ENCODE results near the gene MTRR. TPM values are rescaled to one million over a fixed set of nuclear protein-coding genes. Genes with fewer than 3 reads are reported as not detected.
A peak's percentile ranks its signal among the peaks of the same experiment; 100 is the strongest.

MTRR gene
- total RNA-seq, 1 experiment from 2014 or later: 46.9 TPM

DNA sequence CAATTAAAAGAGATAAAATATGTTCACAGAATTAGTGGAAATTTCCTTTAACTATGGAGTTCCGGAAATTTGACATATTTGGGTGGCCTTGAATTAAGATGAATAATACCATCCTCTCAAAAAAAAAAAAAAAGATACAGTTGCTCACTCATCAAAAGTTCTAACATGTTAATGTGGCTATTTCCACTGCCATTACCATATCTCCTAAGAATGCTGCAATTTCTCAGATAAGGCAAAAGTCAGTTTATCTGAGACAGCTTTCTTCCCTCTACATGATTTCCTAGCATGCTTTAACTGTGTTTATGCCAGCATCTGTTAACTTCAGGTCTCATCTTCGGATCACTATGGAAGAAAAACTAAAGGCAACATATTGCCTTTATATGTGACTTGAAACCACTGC, 2.8 kb upstream of the MTRR start (continued):
- TF ChIP-seq, protein P1, sequence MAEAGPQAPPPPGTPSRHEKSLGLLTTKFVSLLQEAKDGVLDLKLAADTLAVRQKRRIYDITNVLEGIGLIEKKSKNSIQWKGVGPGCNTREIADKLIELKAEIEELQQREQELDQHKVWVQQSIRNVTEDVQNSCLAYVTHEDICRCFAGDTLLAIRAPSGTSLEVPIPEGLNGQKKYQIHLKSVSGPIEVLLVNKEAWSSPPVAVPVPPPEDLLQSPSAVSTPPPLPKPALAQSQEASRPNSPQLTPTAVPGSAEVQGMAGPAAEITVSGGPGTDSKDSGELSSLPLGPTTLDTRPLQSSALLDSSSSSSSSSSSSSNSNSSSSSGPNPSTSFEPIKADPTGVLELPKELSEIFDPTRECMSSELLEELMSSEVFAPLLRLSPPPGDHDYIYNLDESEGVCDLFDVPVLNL (CRISPR knock-in tag; IDR thresholded peaks at IDR 0.05; ENCODE audit: borderline replicate concordance, low read depth): no peak
- TF ChIP-seq FOXK1 (CRISPR knock-in tag; IDR thresholded peaks at IDR 0.05) (no peak), JUN (CRISPR knock-in tag; IDR thresholded peaks at IDR 0.05) (no peak), SMAD3 (CRISPR knock-in tag; IDR thresholded peaks at IDR 0.05; ENCODE audit: borderline replicate concordance) (no peak), GABPB1 (CRISPR knock-in tag; IDR thresholded peaks at IDR 0.05) (no peak), ZNF317 (CRISPR knock-in tag; IDR thresholded peaks at IDR 0.05; ENCODE audit: borderline replicate concordance, low read depth) (no peak), NFE2L1 (CRISPR knock-in tag; IDR thresholded peaks at IDR 0.05) (no peak), ZNF416 (CRISPR knock-in tag; IDR thresholded peaks at IDR 0.05) (no peak)
- TF ChIP-seq, protein P2, sequence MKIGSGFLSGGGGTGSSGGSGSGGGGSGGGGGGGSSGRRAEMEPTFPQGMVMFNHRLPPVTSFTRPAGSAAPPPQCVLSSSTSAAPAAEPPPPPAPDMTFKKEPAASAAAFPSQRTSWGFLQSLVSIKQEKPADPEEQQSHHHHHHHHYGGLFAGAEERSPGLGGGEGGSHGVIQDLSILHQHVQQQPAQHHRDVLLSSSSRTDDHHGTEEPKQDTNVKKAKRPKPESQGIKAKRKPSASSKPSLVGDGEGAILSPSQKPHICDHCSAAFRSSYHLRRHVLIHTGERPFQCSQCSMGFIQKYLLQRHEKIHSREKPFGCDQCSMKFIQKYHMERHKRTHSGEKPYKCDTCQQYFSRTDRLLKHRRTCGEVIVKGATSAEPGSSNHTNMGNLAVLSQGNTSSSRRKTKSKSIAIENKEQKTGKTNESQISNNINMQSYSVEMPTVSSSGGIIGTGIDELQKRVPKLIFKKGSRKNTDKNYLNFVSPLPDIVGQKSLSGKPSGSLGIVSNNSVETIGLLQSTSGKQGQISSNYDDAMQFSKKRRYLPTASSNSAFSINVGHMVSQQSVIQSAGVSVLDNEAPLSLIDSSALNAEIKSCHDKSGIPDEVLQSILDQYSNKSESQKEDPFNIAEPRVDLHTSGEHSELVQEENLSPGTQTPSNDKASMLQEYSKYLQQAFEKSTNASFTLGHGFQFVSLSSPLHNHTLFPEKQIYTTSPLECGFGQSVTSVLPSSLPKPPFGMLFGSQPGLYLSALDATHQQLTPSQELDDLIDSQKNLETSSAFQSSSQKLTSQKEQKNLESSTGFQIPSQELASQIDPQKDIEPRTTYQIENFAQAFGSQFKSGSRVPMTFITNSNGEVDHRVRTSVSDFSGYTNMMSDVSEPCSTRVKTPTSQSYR (CRISPR knock-in tag; IDR thresholded peaks at IDR 0.05): no peak
- TF ChIP-seq, protein P3, sequence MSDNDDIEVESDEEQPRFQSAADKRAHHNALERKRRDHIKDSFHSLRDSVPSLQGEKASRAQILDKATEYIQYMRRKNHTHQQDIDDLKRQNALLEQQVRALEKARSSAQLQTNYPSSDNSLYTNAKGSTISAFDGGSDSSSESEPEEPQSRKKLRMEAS (CRISPR knock-in tag; IDR thresholded peaks at IDR 0.05): no peak
- TF ChIP-seq, protein P4, sequence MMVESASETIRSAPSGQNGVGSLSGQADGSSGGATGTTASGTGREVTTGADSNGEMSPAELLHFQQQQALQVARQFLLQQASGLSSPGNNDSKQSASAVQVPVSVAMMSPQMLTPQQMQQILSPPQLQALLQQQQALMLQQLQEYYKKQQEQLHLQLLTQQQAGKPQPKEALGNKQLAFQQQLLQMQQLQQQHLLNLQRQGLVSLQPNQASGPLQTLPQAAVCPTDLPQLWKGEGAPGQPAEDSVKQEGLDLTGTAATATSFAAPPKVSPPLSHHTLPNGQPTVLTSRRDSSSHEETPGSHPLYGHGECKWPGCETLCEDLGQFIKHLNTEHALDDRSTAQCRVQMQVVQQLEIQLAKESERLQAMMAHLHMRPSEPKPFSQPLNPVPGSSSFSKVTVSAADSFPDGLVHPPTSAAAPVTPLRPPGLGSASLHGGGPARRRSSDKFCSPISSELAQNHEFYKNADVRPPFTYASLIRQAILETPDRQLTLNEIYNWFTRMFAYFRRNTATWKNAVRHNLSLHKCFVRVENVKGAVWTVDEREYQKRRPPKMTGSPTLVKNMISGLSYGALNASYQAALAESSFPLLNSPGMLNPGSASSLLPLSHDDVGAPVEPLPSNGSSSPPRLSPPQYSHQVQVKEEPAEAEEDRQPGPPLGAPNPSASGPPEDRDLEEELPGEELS (CRISPR knock-in tag; IDR thresholded peaks at IDR 0.05): no peak

DNA sequence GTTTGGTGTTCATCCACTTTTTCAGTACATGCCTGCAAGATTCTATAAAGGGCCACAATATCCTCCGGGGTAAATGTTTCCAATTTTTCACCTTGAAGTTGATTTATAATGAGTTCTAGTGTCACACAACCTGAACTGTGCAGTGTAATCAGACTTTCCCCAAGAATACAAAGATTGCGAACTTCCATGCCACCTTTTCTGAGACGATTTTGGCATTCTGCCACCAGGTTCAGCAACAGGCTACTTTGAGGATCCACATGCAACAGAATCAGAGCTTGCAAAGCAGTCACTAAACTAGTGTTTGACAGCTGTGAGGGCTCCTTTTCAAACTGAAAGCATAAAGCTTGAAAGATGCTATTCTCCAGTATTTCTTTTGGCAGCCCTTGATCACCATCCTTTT, 1.7 kb upstream of the MTRR start:
- Mint-ChIP-seq H3K4me1 (peaks cover 16% of the 10 kb centered on the region), H3K9me3 (no peaks in the 10 kb centered on the region), H3K27me3 (ENCODE audit: low read depth) (no peaks in the 10 kb centered on the region), H3K4me3 (peak overlapping the region; percentile 84), H3K27ac (no peak overlapping the region), H3K36me3 (peaks cover 11% of the 10 kb centered on the region)
- ChIA-PET CTCF (interaction anchor here (0.8 to 2.6 kb wide), 3 partner anchors 11 to 1047 kb away, joined by 4 to 12 read pairs (median 6); partner anchors contain the start of gene CFAP90), POLR2A (no interaction called here)
- no peak for TF ChIP-seq ZNF121 (CRISPR knock-in tag; IDR thresholded peaks at IDR 0.05)
- TF ChIP-seq RELA (CRISPR knock-in tag; IDR thresholded peaks at IDR 0.05; ENCODE audit: borderline replicate concordance): no peak
- TF ChIP-seq ZNF416 (CRISPR knock-in tag; IDR thresholded peaks at IDR 0.05): no peak
- no peak for ATAC-seq
- DNase-seq (ENCODE audit: low spot score): no peak

DNA sequence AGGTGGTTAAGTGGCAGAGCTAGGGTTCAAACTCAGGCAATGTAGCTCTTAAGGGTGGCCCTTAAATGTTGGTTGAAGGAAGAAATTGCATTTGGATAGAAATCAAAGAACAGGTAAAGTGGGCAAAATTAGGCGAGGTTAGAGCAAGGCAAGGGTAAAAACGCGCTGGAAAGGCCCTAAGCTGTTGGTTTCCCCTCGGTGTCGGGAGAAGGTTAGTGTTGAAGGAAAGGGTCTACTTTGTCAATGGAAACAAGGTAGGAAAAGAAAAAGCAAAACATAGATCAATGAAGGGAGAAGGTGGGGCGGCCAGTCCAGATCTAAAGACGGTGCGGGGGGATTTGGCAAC, 548 bp upstream of the MTRR start:
- TF ChIP-seq CREB1 (CRISPR knock-in tag; IDR thresholded peaks at IDR 0.05) (no peak), ZNF263 (CRISPR knock-in tag; IDR thresholded peaks at IDR 0.05; ENCODE audit: low read depth) (no peak), TP53 (CRISPR knock-in tag; IDR thresholded peaks at IDR 0.05) (no peak), TEAD1 (CRISPR knock-in tag; IDR thresholded peaks at IDR 0.05) (no peak), FOXK1 (CRISPR knock-in tag; IDR thresholded peaks at IDR 0.05) (no peak), KAT7 (CRISPR knock-in tag; IDR thresholded peaks at IDR 0.05; ENCODE audit: borderline replicate concordance) (no peak)
- TF ChIP-seq, protein P5, sequence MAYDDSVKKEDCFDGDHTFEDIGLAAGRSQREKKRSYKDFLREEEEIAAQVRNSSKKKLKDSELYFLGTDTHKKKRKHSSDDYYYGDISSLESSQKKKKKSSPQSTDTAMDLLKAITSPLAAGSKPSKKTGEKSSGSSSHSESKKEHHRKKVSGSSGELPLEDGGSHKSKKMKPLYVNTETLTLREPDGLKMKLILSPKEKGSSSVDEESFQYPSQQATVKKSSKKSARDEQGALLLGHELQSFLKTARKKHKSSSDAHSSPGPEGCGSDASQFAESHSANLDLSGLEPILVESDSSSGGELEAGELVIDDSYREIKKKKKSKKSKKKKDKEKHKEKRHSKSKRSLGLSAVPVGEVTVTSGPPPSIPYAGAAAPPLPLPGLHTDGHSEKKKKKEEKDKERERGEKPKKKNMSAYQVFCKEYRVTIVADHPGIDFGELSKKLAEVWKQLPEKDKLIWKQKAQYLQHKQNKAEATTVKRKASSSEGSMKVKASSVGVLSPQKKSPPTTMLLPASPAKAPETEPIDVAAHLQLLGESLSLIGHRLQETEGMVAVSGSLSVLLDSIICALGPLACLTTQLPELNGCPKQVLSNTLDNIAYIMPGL (CRISPR knock-in tag; IDR thresholded peaks at IDR 0.05): no peak
- Mint-ChIP-seq H3K9me3 (no peaks in the 10 kb centered on the region), H3K4me1 (peaks cover 16% of the 10 kb centered on the region), H3K36me3 (peaks cover 8% of the 10 kb centered on the region), H3K4me3 (peak overlapping the region; percentile 84), H3K27ac (no peak overlapping the region; the same call in 1 of the 2 replicates), H3K27me3 (ENCODE audit: low read depth) (no peaks in the 10 kb centered on the region)
- ATAC-seq: peak; percentile 16
- ChIA-PET CTCF (interaction anchor here (0.6 to 2.6 kb wide), 10 partner anchors 10 to 1049 kb away, joined by 3 to 12 read pairs (median 6); partner anchors contain the start of gene CFAP90), POLR2A (interaction anchor here (0.9 to 1.5 kb wide), 2 partner anchors 13 to 17 kb away, joined by 3 to 4 read pairs; partner anchors contain the start of gene CFAP90)
- no peak for DNase-seq (ENCODE audit: low spot score)

Data from WTC11 (cell line).